Testis (tissue), 3 donors: ENCODE results near the gene ZNF502. TPM values are rescaled to one million over a fixed set of nuclear protein-coding genes. Genes with fewer than 3 reads are reported as not detected.
A peak's percentile ranks its signal among the peaks of the same experiment; 100 is the strongest.

Experiments used
- DNase-seq: peaks from one replicate; pipeline ENCODE4 v3.0.0-alpha.2; 2019
- H3K27ac ChIP-seq, 2 donors: fragments of 200-600 bp; sonication (generic); one replicate each; pipeline ENCODE4 v1.5.1; 2019
- H3K27me3 ChIP-seq: fragments of 200-600 bp; sonication (generic); one replicate; pipeline ENCODE4 v1.5.1; 2019
- H3K36me3 ChIP-seq: fragments of 200-600 bp; sonication (generic); one replicate; pipeline ENCODE4 v1.5.1; 2017; ENCODE audit warnings: low read depth; ENCODE audit errors: missing control alignments
- H3K4me1 ChIP-seq: fragments of 200-600 bp; sonication (generic); one replicate; pipeline ENCODE4 v1.5.1; 2019
- H3K4me3 ChIP-seq, 2 donors: fragments of 200-600 bp; sonication (generic); one replicate each; pipeline ENCODE4 v1.5.1; 2017 to 2019
- H3K9me3 ChIP-seq: fragments of 200-600 bp; sonication (generic); one replicate; pipeline ENCODE4 v1.5.1; 2017
- CTCF ChIP-seq, 3 experiments: fragments of 450-650 bp in 2 of 3; fragments of 200-600 bp in 1 of 3; sonication (generic) in 1 of 3; IDR thresholded peaks; one replicate each; pipeline ENCODE4 v1.5.1; 2016 to 2019; ENCODE audit warnings: antibody characterized with exemption in 3 of 3, mild to moderate bottlenecking in 2 of 3, moderate library complexity in 1 of 3
- POLR2A ChIP-seq: fragments of 450-650 bp; IDR thresholded peaks from one replicate; pipeline ENCODE4 v1.6.1; 2017; ENCODE audit warnings: antibody characterized with exemption, mild to moderate bottlenecking, moderate library complexity
- WGBS, 2 donors: methylation state at CpG; one replicate each; pipeline ENCODE4 v1.1.5; 2018; 5-methylcytosine and 5-hydroxymethylcytosine counted together
- intact Hi-C: fragments of 100-400 bp; cut with DNase I; formaldehyde crosslinking; loops from one replicate; pipeline ENCODE4 v1.15.1; 2023; ENCODE audit warnings: low total_unique reads
- polyA plus RNA-seq: library from polyadenylated mRNA; stranded (reverse); fragments of 350-450 nt; fragmentation: Illumina TruSeq; extraction: RNeasy Lipid Tissue Mini Kit (QIAGEN cat#74804); gene quantifications from one replicate; pipeline ENCODE4 v1.2.3, GENCODE V29; 2014; ENCODE audit warnings: low read depth, low replicate concordance; ENCODE audit not compliant: insufficient read depth
- total RNA-seq, 2 donors: library from RNA; depleted of rRNA; stranded (reverse); fragments of >200 nt; gene quantifications; one replicate each; pipeline ENCODE4 v1.2.3, GENCODE V29; 2016

ZNF502 gene
- total and polyA plus RNA-seq, 3 donors from 2014 or later: 9.0 to 13.3 (median 10.8) TPM

GRCh38 chr3:44685128-44685800 lies 27.2 kb upstream of the ZNF502 start:
- Histone ChIP-seq H3K9me3 (no peaks in the 10 kb centered on the region), H3K4me1 (peaks cover 5% of the 10 kb centered on the region), H3K27ac (peak overlapping the region in 1 of 2 donors; percentile 3), H3K4me3 (peak overlapping the region; percentile 83 to 88), H3K36me3 (no peaks in the 10 kb centered on the region), H3K27me3 (no peaks in the 10 kb centered on the region)
- peak; percentile 92 for DNase-seq
- 1% methylated on average over 40 to 48 of the region's 48 CpGs for WGBS, 2 donors
- intact Hi-C loops: no loop called here
- TF ChIP-seq POLR2A (no peak), CTCF (IDR thresholded peaks at IDR 0.05) (no peak)

- intact Hi-C loops: no loop called here
- WGBS, 2 donors: 66 to 82% methylated on average over 1 of the region's 1 CpG
- Histone ChIP-seq H3K9me3 (no peaks in the 10 kb centered on the region), H3K4me1 (peaks cover 5% of the 10 kb centered on the region), H3K4me3 (no peak overlapping the region), H3K27ac (no peak overlapping the region), H3K27me3 (no peaks in the 10 kb centered on the region), H3K36me3 (no peaks in the 10 kb centered on the region)
- DNase-seq: no peak
- TF ChIP-seq CTCF (IDR thresholded peaks at IDR 0.05): no peak
- no peak for TF ChIP-seq POLR2A
Measured at GRCh38 chr3:44687898-44688297, 24.6 kb upstream of the ZNF502 start.

GRCh38 chr3:44721231-44722102 lies 9.0 kb downstream of the ZNF502 start:
- TF ChIP-seq CTCF (IDR thresholded peaks at IDR 0.05) (no peak), POLR2A (no peak)
- Histone ChIP-seq H3K9me3 (peaks cover 7% of the 10 kb centered on the region), H3K27me3 (no peaks in the 10 kb centered on the region), H3K4me3 (no peak overlapping the region), H3K4me1 (no peaks in the 10 kb centered on the region), H3K36me3 (no peaks in the 10 kb centered on the region), H3K27ac (no peak overlapping the region)
- intact Hi-C loops: no loop called here
- WGBS, 2 donors: 95% methylated on average over 10 of the region's 10 CpGs
- DNase-seq: no peak

GRCh38 chr3:44722103-44722401 lies 9.6 kb downstream of the ZNF502 start:
- Histone ChIP-seq H3K9me3 (peaks cover 7% of the 10 kb centered on the region), H3K36me3 (no peaks in the 10 kb centered on the region), H3K27ac (no peak overlapping the region), H3K4me1 (no peaks in the 10 kb centered on the region), H3K27me3 (no peaks in the 10 kb centered on the region), H3K4me3 (no peak overlapping the region)
- no peak for TF ChIP-seq POLR2A
- TF ChIP-seq CTCF (IDR thresholded peaks at IDR 0.05): no peak
- DNase-seq: no peak
- 87 to 100% methylated on average over 1 of the region's 1 CpG for WGBS, 2 donors
- intact Hi-C loops: no loop called here
